BJ (cell line): ENCODE results near the gene CDC42EP4. TPM values are rescaled to one million over a fixed set of nuclear protein-coding genes. Genes with fewer than 3 reads are reported as not detected.

Experiments used
- CTCF ChIA-PET: fragments of 350-600 bp; formaldehyde crosslinking; extraction: SDS; loops from one replicate; lab custom pipeline; 2021; ENCODE audit warnings: antibody characterized with exemption, inconsistent platforms; lab: Yijun Ruan, JAX
- POLR2A ChIA-PET: fragments of 300-600 bp; sonication (Branson Sonifier 250); formaldehyde crosslinking; extraction: SDS; loops from one replicate; lab custom pipeline; 2021; ENCODE audit warnings: antibody characterized with exemption; lab: Charles Lee
- DNase-seq: peaks from one replicate; pipeline ENCODE4 v3.0.0-alpha.2; 2011; ENCODE audit warnings: low read depth
- H3K27me3 ChIP-seq: 2 replicates; pipeline ENCODE4 v1.6.0; 2011; ENCODE audit warnings: low read length; ENCODE audit not compliant: control insufficient read depth, insufficient read depth
- H3K36me3 ChIP-seq: 2 replicates; pipeline ENCODE4 v1.5.1; 2011; ENCODE audit warnings: low read length; ENCODE audit not compliant: control insufficient read depth, insufficient read depth
- H3K4me3 ChIP-seq: 2 replicates; pipeline ENCODE4 v1.5.1; 2011; ENCODE audit warnings: low read depth, mild to moderate bottlenecking, control low read depth, low read length
- CTCF ChIP-seq: IDR thresholded peaks from 2 replicates; pipeline ENCODE4 v1.5.1; 2011; ENCODE audit warnings: low read depth, mild to moderate bottlenecking, control low read depth, inconsistent platforms, low read length, moderate library complexity; ENCODE audit not compliant: insufficient read depth
- polyA plus RNA-seq: library from polyadenylated mRNA; depleted of rRNA; stranded (reverse); fragments of >200 nt; gene quantifications from 2 replicates; pipeline ENCODE4 v1.2.3, GENCODE V29; 2011

Gene CDC42EP4
- polyA plus RNA-seq, 1 experiment: 28.0 TPM

- Histone ChIP-seq H3K4me3 (no peak overlapping the region), H3K27me3 (no peaks in the 10 kb centered on the region; the same call in 1 of the 2 replicates), H3K36me3 (peaks cover 4% of the 10 kb centered on the region)
- POLR2A ChIA-PET: no interaction called here
- CTCF ChIA-PET: interaction anchor here (0.9 to 18.8 kb wide), 6 partner anchors 9 to 694 kb away, joined by 3 to 427 read pairs (median 9); no protein-coding TSS in a partner anchor
- no peak for DNase-seq
- no peak for TF ChIP-seq CTCF
Measured at GRCh38 chr17:73250851-73251640, 60.8 kb downstream of the CDC42EP4 start.

- peaks cover 5% of the 10 kb centered on the region for H3K36me3 ChIP-seq
- no peak for DNase-seq
- ChIA-PET POLR2A (no interaction called here), CTCF (interaction anchor here (0.6 to 18.8 kb wide), 10 partner anchors 9 to 927 kb away, joined by 3 to 427 read pairs (median 4); no protein-coding TSS in a partner anchor)
- no peaks in the 10 kb centered on the region; the same call in 1 of the 2 replicates for H3K27me3 ChIP-seq
- no peak for TF ChIP-seq CTCF
- no peak overlapping the region for H3K4me3 ChIP-seq
Measured at GRCh38 chr17:73249700-73250099, 62.1 kb downstream of the CDC42EP4 start.

GRCh38 chr17:73248532-73248931, 63.3 kb downstream of the CDC42EP4 start:
- ChIA-PET CTCF (interaction anchor here (0.8 to 18.8 kb wide), 9 partner anchors 10 to 692 kb away, joined by 3 to 427 read pairs (median 13); no protein-coding TSS in a partner anchor), POLR2A (no interaction called here)
- no peak for TF ChIP-seq CTCF
- no peak for DNase-seq
- H3K36me3 ChIP-seq: peaks cover 7% of the 10 kb centered on the region
- no peaks in the 10 kb centered on the region; the same call in 1 of the 2 replicates for H3K27me3 ChIP-seq
- H3K4me3 ChIP-seq: no peak overlapping the region

GRCh38 chr17:73247726-73248125, 64.1 kb downstream of the CDC42EP4 start:
- peak; percentile 37 for TF ChIP-seq CTCF
- ChIA-PET CTCF (interaction anchor here (0.8 to 18.8 kb wide), 11 partner anchors 9 to 691 kb away, joined by 3 to 427 read pairs (median 7); no protein-coding TSS in a partner anchor), POLR2A (no interaction called here)
- DNase-seq: no peak
- no peak overlapping the region for H3K4me3 ChIP-seq
- no peaks in the 10 kb centered on the region; the same call in 1 of the 2 replicates for H3K27me3 ChIP-seq
- H3K36me3 ChIP-seq: peaks cover 7% of the 10 kb centered on the region

GRCh38 chr17:73240561-73240960, 71.2 kb downstream of the CDC42EP4 start:
- Histone ChIP-seq H3K27me3 (no peaks in the 10 kb centered on the region), H3K36me3 (peaks cover 13% of the 10 kb centered on the region), H3K4me3 (no peak overlapping the region)
- ChIA-PET CTCF (interaction anchor here (0.8 to 2.3 kb wide), 5 partner anchors 9 to 515 kb away, joined by 3 to 8 read pairs (median 5); no protein-coding TSS in a partner anchor), POLR2A (interaction anchor here (0.6 kb wide), 1 partner anchor 250 kb away, joined by 9 read pairs; no protein-coding TSS in a partner anchor)
- no peak for TF ChIP-seq CTCF
- DNase-seq: no peak
